SK-N-SH treated with all-trans-retinoic acid at 6 μM for 48 hours (cell line): Measurements from ENCODE around the gene YEATS4.

ENCODE experiments used
- ARNTL ChIP-seq: fragments of 450-650 bp; formaldehyde crosslinking; IDR thresholded peaks from 2 replicates; pipeline ENCODE4 v1.5.0; 2020; ENCODE audit warnings: low read depth, mild to moderate bottlenecking, moderate library complexity, borderline replicate concordance
- CREB5 ChIP-seq: fragments of 250-450 bp; sonication (Bioruptor Pico); IDR thresholded peaks from 2 replicates; pipeline ENCODE4 v1.5.1; 2020; ENCODE audit warnings: low read depth, mild to moderate bottlenecking, moderate library complexity
- CSRNP3 ChIP-seq: fragments of 250-450 bp; sonication (Bioruptor Pico); IDR thresholded peaks from 2 replicates; pipeline ENCODE4 v1.5.1; 2021; ENCODE audit warnings: mild to moderate bottlenecking, moderate library complexity
- ESRRG ChIP-seq: fragments of 250-450 bp; sonication (Bioruptor Pico); IDR thresholded peaks from 2 replicates; pipeline ENCODE4 v1.6.1; 2021; ENCODE audit warnings: mild to moderate bottlenecking
- PATZ1 ChIP-seq: fragments of 250-450 bp; sonication (Bioruptor Pico); IDR thresholded peaks from 2 replicates; pipeline ENCODE4 v1.8.0; 2020; ENCODE audit warnings: mild to moderate bottlenecking, moderate library complexity, borderline replicate concordance
- RARB ChIP-seq: fragments of 250-450 bp; sonication (Bioruptor Pico); IDR thresholded peaks from 2 replicates; pipeline ENCODE4 v1.8.0; 2021; ENCODE audit warnings: mild to moderate bottlenecking, moderate library complexity
- TSHZ2 ChIP-seq: fragments of 250-450 bp; sonication (Bioruptor Pico); IDR thresholded peaks from 2 replicates; pipeline ENCODE4 v1.5.0; 2020; ENCODE audit warnings: mild to moderate bottlenecking, moderate library complexity
- ZC3H10 ChIP-seq: fragments of 250-450 bp; sonication (Bioruptor Pico); IDR thresholded peaks from 2 replicates; pipeline ENCODE4 v1.5.1; 2021; ENCODE audit warnings: mild to moderate bottlenecking, moderate library complexity
- ZFP3 ChIP-seq: fragments of 250-450 bp; sonication (Bioruptor Pico); IDR thresholded peaks from 2 replicates; pipeline ENCODE4 v1.5.0; 2020; ENCODE audit warnings: mild to moderate bottlenecking, moderate library complexity
- ZFP30 ChIP-seq: fragments of 450-650 bp; formaldehyde crosslinking; IDR thresholded peaks from 2 replicates; pipeline ENCODE4 v1.5.0; 2022; ENCODE audit warnings: mild to moderate bottlenecking, moderate library complexity
- ZNF8 ChIP-seq: fragments of 450-650 bp; formaldehyde crosslinking; IDR thresholded peaks from 2 replicates; pipeline ENCODE4 v1.5.0; 2020; ENCODE audit warnings: mild to moderate bottlenecking, moderate library complexity

- TF ChIP-seq ZFP30 (CRISPR knock-in tag) (no peak), TSHZ2 (CRISPR knock-in tag) (no peak), ARNTL (CRISPR knock-in tag) (no peak), PATZ1 (no peak), ZFP3 (CRISPR knock-in tag) (no peak), ZC3H10 (no peak), ZNF8 (CRISPR knock-in tag) (no peak), RARB (CRISPR knock-in tag) (no peak), CREB5 (CRISPR knock-in tag) (no peak), CSRNP3 (CRISPR knock-in tag) (no peak), ESRRG (no peak)
Observed at GRCh38 chr12:69421548-69421947, 62.0 kb downstream of the YEATS4 start.
